Epithelial cell of esophagus (primary cell): Measurements from ENCODE around the gene ERCC6L2.

Experiments
- DNase-seq: peaks from one replicate; pipeline ENCODE4 v3.0.0; 2010; ENCODE audit warnings: low read depth
- H3K4me3 ChIP-seq: 2 replicates; pipeline ENCODE4 v1.5.1; 2011; ENCODE audit warnings: mild to moderate bottlenecking, low read length, control low read depth
- TF ChIP-seq, protein P1 (sequence below): IDR thresholded peaks from 2 replicates; pipeline ENCODE4 v1.5.1; 2011; ENCODE audit warnings: low read depth, mild to moderate bottlenecking, low read length, control low read depth, inconsistent platforms; ENCODE audit not compliant: insufficient read depth; ENCODE audit errors: missing control alignments

ERCC6L2 gene

DNA sequence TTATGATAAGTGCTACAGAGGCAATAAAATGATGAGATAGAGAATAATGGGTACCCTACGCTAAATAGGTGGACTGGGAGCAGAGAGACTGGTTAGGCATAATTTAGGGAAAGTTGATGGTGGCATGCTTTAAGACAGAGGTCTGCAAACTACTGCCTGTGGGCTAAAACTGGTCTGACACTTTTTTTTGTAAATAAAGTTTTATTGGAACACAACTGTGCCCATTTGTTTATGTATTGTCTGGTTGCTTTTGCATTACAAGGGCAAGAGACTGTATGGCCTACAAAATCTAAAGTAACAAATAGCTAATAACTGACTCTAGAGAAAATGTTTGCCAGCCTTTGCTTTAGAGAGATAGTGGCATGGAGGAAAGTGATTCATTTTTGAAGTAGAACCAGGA is 2.5 kb downstream of the ERCC6L2 start:
- TF ChIP-seq, protein P1, sequence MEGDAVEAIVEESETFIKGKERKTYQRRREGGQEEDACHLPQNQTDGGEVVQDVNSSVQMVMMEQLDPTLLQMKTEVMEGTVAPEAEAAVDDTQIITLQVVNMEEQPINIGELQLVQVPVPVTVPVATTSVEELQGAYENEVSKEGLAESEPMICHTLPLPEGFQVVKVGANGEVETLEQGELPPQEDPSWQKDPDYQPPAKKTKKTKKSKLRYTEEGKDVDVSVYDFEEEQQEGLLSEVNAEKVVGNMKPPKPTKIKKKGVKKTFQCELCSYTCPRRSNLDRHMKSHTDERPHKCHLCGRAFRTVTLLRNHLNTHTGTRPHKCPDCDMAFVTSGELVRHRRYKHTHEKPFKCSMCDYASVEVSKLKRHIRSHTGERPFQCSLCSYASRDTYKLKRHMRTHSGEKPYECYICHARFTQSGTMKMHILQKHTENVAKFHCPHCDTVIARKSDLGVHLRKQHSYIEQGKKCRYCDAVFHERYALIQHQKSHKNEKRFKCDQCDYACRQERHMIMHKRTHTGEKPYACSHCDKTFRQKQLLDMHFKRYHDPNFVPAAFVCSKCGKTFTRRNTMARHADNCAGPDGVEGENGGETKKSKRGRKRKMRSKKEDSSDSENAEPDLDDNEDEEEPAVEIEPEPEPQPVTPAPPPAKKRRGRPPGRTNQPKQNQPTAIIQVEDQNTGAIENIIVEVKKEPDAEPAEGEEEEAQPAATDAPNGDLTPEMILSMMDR, result no peak
- no peak for DNase-seq
- no peak overlapping the region for H3K4me3 ChIP-seq

DNA sequence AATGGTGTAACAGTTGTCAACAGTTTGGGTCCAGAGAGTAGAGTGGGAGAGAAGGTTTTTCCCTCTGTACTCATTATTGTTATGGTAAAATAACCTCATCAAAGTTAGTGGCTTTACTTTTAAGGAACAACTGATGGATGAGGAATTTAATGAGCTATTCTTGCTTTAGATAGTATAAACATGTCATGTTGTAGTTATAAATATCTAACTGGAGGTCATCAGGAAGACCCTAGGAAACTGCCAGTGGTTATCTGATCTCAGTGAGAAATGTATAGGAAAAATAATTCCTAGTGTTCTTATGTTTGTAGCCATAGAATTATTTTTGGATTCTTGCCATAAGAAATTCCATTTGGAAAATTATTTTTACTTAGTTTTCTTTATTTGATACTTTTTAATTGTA is 4.1 kb downstream of the ERCC6L2 start:
- TF ChIP-seq, protein P1, result no peak
- no peak overlapping the region for H3K4me3 ChIP-seq
- no peak for DNase-seq

- TF ChIP-seq, protein P1, result no peak
- no peak for DNase-seq
Observed at GRCh38 chr9:95880021-95880690, 4.7 kb downstream of the ERCC6L2 start.

GRCh38 chr9:95887926-95888497 is 12.5 kb downstream of the ERCC6L2 start:
- H3K4me3 ChIP-seq, result no peak overlapping the region
- DNase-seq, result no peak
- TF ChIP-seq, protein P1, result no peak

More at GRCh38 chr9:95880021-95880690, 4.7 kb downstream of the ERCC6L2 start:
- no peak overlapping the region for H3K4me3 ChIP-seq

- TF ChIP-seq, protein P1, result no peak
Observed at GRCh38 chr9:95890594-95890993, 15.1 kb downstream of the ERCC6L2 start.

DNA sequence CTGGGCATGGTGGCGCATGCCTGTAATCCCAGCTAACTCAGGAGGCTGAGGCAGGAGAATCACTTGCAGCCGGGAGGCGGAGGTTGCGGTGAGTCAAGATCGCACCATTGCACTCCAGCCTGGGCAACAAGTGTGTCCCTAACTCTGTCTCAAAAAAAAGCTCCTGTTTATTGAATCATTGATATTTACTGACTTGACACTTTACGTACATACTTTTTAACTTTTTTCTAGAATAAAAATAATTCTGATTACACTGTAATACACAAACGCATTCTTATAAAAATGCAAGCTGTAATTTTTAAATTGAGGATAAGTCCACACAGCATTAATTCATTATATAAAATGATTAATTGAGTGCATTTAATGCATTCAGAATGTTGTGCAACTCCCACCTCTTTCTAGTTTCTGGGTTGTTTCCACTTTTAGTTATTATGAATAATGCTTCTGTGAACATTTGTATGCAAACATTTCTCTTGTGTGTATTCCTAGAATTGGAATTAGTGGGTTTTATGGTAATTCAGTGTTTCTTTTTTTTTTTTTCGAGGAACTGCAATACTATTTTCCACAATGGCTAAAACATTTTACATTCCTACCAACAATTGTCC is 15.7 kb downstream of the ERCC6L2 start:
- no peak for DNase-seq
- TF ChIP-seq, protein P1, result no peak
- H3K4me3 ChIP-seq, result no peak overlapping the region

More at GRCh38 chr9:95890594-95890993, 15.1 kb downstream of the ERCC6L2 start:
- H3K4me3 ChIP-seq, result no peak overlapping the region
- DNase-seq, result no peak
